T-helper 17 cell (primary cell): ENCODE data around the gene ANKRD30B. TPM values are rescaled to one million over a fixed set of nuclear protein-coding genes. Genes with fewer than 3 reads are reported as not detected.
"Not testable (repeated sequence)": the region's sequence is repeated elsewhere in the genome, so short reads cannot be mapped to it uniquely, and the experiment has no call there.

ENCODE experiments used
- ATAC-seq: fragments of 150-1000 bp; cut with Tn5 transposase; 2 replicates; pipeline ENCODE4 v1.10.0; 2021; ENCODE audit warnings: mild to moderate bottlenecking, moderate library complexity
- DNase-seq, 3 donors: peaks; one replicate each; pipeline versions ENCODE4 v3.0.0 to v3.0.0-alpha.2; 2020 to 2021
- H3K9me3 ChIP-seq: one replicate; pipeline ENCODE4 v1.7.0; 2013; ENCODE audit warnings: low read length, mild to moderate bottlenecking; ENCODE audit not compliant: control insufficient read depth, poor library complexity, severe bottlenecking
- H3K27ac Mint-ChIP-seq: one replicate; pipeline ENCODE4 v1.8.0; 2022; ENCODE audit warnings: mild to moderate bottlenecking, moderate library complexity, mixed read lengths
- H3K27me3 Mint-ChIP-seq: one replicate; pipeline ENCODE4 v1.8.0; 2022; ENCODE audit warnings: mixed read lengths
- H3K36me3 Mint-ChIP-seq: one replicate; pipeline ENCODE4 v1.8.0; 2022; ENCODE audit warnings: low read depth, mixed read lengths
- H3K4me1 Mint-ChIP-seq: one replicate; pipeline ENCODE4 v1.8.0; 2022; ENCODE audit warnings: mild to moderate bottlenecking, mixed read lengths
- H3K4me3 Mint-ChIP-seq: one replicate; pipeline ENCODE4 v1.8.0; 2022; ENCODE audit warnings: mild to moderate bottlenecking, moderate library complexity, mixed read lengths
- total RNA-seq, 4 donors: library from RNA in 2 of 4; stranded (reverse) in 2 of 4; gene quantifications; one replicate each; pipeline ENCODE4 v1.2.3 and lab custom pipeline; 2022 to 2026

Gene ANKRD30B
- total RNA-seq, 2 donors from 2014 or later = not detected

- H3K27ac Mint-ChIP-seq, ATAC-seq, H3K36me3 Mint-ChIP-seq, H3K27me3 Mint-ChIP-seq, H3K4me1 Mint-ChIP-seq, H3K9me3 ChIP-seq, DNase-seq, H3K4me3 Mint-ChIP-seq: not testable (repeated sequence)
Observed at GRCh38 chr18:14878826-14879225, 130.9 kb downstream of the ANKRD30B start.

- Mint-ChIP-seq H3K27me3 (no peaks in the 10 kb centered on the region), H3K4me1 (no peaks in the 10 kb centered on the region), H3K27ac (no peak overlapping the region), H3K4me3 (no peak overlapping the region), H3K36me3 (peaks cover 2% of the 10 kb centered on the region)
- ATAC-seq (no peak), DNase-seq (no peak)
- H3K9me3 ChIP-seq = no peaks in the 10 kb centered on the region
Observed at GRCh38 chr18:14900435-14900834, 152.5 kb downstream of the ANKRD30B start.

Other genes with a start within 250 kb of the ANKRD30B start
- gene POTEC, start 204.6 kb upstream of the ANKRD30B start, total RNA-seq = not detected